Measurements from ENCODE around the gene CSMD2. TPM values are rescaled to one million over a fixed set of nuclear protein-coding genes. Genes with fewer than 3 reads are reported as not detected.

The CSMD2 gene
- 2.6 and 3.5 TPM in 2 replicates for total RNA-seq (ENCODE audit: low replicate concordance)

DNA sequence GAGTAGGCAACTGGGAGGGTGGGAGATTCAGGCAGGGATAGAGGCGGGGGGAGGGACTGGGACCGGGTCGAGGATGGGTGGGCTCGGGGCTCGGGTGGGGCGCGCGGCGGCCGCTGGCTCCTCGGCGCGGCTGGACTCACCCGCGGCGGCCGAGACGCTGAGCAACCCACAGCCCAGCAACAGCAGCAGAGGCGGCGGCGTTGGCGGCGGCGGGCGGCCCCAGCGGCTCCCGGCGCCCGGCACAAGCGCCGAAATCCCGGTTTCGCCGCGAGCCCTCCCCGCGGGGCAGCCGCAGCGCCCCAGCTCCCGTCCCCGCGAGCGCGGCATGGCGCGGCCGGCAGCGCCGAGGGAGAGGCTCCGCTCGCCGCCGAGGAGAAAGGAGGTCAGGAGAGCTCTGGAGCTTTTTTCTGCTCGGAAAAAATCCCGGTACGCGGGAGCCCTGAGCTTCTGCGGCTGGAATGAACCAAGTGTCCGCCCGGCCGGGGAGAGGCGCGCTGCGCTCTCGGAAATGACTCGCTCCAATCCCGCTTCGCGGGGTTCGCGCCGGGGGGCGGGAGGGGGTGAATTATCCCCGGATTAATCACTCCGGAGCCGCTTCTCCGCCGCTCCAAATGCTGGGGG lies at the start of gene CSMD2:
Gene CSMD2, minus strand, starts transcription at position 460 of the 621 bp plus-strand sequence. Its CDS starts 133 bp downstream, at position 327.
- H3K4me1 ChIP-seq, result peaks cover 23% of the 10 kb centered on the region
- H3K4me3 ChIP-seq, result peak within 1 kb of the TSS; percentile 84
- H3K27ac Mint-ChIP-seq, result no peak within 1 kb of the TSS
- peaks cover 34% of the 10 kb centered on the region for H3K27me3 Mint-ChIP-seq (ENCODE audit: insufficient read depth, low read depth)
- no peaks in the 10 kb centered on the region for H3K36me3 ChIP-seq
- no peaks in the 10 kb centered on the region for H3K9me3 Mint-ChIP-seq
- H4K20me1 ChIP-seq (ENCODE audit: low read depth), result peaks cover 5% of the 10 kb centered on the region
- H3K27me3 ChIP-seq, result peaks cover 81% of the 10 kb centered on the region
- peaks cover 43% of the 10 kb centered on the region for H3F3A ChIP-seq (ENCODE audit: low read depth)
- H3K4me2 ChIP-seq, result peak within 1 kb of the TSS; percentile 100
- H3K36me3 Mint-ChIP-seq, result no peaks in the 10 kb centered on the region
- TF ChIP-seq EZH2phosphoT487 (IDR thresholded peaks at IDR 0.05) (no peak), EZH2 (IDR thresholded peaks at IDR 0.05) (no peak), CTCF (IDR thresholded peaks at IDR 0.05) (no peak)
- H3K4me3 Mint-ChIP-seq, result peak within 1 kb of the TSS; percentile 89
- no peak within 1 kb of the TSS for H3K27ac ChIP-seq
- peaks cover 29% of the 10 kb centered on the region for H3K4me1 Mint-ChIP-seq
- H3K79me2 ChIP-seq (ENCODE audit: low read depth), result peaks cover 11% of the 10 kb centered on the region
- no peaks in the 10 kb centered on the region for H3K9me3 ChIP-seq (ENCODE audit: low read depth)
- no peak within 1 kb of the TSS for H3K9ac ChIP-seq
- H2AFZ ChIP-seq (replicated peaks), result peak within 1 kb of the TSS; percentile 91
- peak; percentile 88 for DNase-seq (ENCODE audit: low spot score)

DNA sequence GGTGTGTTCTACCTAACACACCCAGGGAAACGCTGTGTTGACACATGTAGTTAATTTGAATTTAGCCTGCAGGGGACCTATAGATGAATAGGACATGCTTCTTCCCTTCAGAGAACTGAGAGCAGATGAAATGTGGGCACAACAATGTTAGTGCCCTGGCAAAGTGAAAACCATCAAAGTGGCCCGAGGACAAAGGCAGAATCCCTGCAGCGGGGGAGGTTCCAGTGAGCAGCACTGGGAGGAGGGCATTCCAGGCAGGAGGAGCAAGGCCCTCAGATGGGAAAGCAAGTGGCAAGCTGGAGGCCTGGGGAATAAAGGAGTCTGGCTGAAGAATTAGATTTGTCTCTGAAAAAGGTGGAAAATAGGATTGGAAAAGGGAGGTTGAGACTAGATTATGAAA lies 48.9 kb upstream of the CSMD2 start:
- Histone ChIP-seq H3K27ac (no peak overlapping the region), H3K4me2 (no peak overlapping the region), H4K20me1 (ENCODE audit: low read depth) (no peaks in the 10 kb centered on the region), H3K36me3 (no peaks in the 10 kb centered on the region), H3K27me3 (no peaks in the 10 kb centered on the region), H3F3A (ENCODE audit: low read depth) (peaks cover 4% of the 10 kb centered on the region), H3K9ac (no peak overlapping the region), H3K79me2 (ENCODE audit: low read depth) (no peaks in the 10 kb centered on the region), H3K4me3 (no peak overlapping the region), H3K4me1 (peaks cover 6% of the 10 kb centered on the region), H2AFZ (replicated peaks) (peak overlapping the region; percentile 79), H3K9me3 (ENCODE audit: low read depth) (no peaks in the 10 kb centered on the region)
- no peak for TF ChIP-seq EZH2phosphoT487 (IDR thresholded peaks at IDR 0.05)
- no peak for TF ChIP-seq EZH2 (IDR thresholded peaks at IDR 0.05)
- no peak for TF ChIP-seq CTCF (IDR thresholded peaks at IDR 0.05)
- Mint-ChIP-seq H3K27ac (no peak overlapping the region), H3K4me1 (no peaks in the 10 kb centered on the region), H3K36me3 (no peaks in the 10 kb centered on the region), H3K9me3 (no peaks in the 10 kb centered on the region), H3K27me3 (ENCODE audit: insufficient read depth, low read depth) (peaks cover 2% of the 10 kb centered on the region), H3K4me3 (no peak overlapping the region)
- peak; percentile 9 for DNase-seq (ENCODE audit: low spot score)

DNA sequence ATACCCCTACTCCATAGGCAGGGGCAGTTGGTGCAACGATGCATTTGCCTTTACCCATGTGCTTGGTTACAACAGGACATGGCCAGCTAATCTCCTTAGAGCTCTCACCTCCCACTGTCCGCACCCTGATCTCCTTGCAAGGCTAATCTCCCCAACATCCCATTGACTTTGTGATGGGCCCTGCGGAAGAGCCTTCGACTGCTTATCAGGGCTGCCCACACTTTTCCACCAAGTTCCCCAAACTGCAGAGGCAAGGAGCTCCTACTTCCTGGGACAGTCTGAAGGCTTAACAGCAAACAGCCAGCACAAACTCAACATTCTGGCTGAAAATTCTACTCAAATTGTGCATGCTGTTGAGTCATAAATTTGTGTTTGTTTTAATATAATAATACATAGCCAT lies 47.6 kb upstream of the CSMD2 start:
- no peaks in the 10 kb centered on the region for H3K36me3 ChIP-seq
- no peak overlapping the region for H3K4me2 ChIP-seq
- peaks cover 6% of the 10 kb centered on the region for H3K4me1 ChIP-seq
- H3F3A ChIP-seq (ENCODE audit: low read depth), result peaks cover 4% of the 10 kb centered on the region
- no peak overlapping the region for H3K9ac ChIP-seq
- no peaks in the 10 kb centered on the region for H3K36me3 Mint-ChIP-seq
- H3K9me3 Mint-ChIP-seq, result no peaks in the 10 kb centered on the region
- H3K9me3 ChIP-seq (ENCODE audit: low read depth), result no peaks in the 10 kb centered on the region
- peaks cover 2% of the 10 kb centered on the region for H3K27me3 Mint-ChIP-seq (ENCODE audit: insufficient read depth, low read depth)
- H3K27me3 ChIP-seq, result no peaks in the 10 kb centered on the region
- no peak for DNase-seq (ENCODE audit: low spot score)
- TF ChIP-seq CTCF (IDR thresholded peaks at IDR 0.05), result no peak
- TF ChIP-seq EZH2 (IDR thresholded peaks at IDR 0.05), result no peak
- no peak for TF ChIP-seq EZH2phosphoT487 (IDR thresholded peaks at IDR 0.05)
- no peak overlapping the region for H3K4me3 ChIP-seq
- H3K27ac ChIP-seq, result no peak overlapping the region
- H3K27ac Mint-ChIP-seq, result no peak overlapping the region
- no peaks in the 10 kb centered on the region for H3K4me1 Mint-ChIP-seq
- H4K20me1 ChIP-seq (ENCODE audit: low read depth), result no peaks in the 10 kb centered on the region
- H3K4me3 Mint-ChIP-seq, result no peak overlapping the region
- no peak overlapping the region for H2AFZ ChIP-seq (replicated peaks)
- H3K79me2 ChIP-seq (ENCODE audit: low read depth), result no peaks in the 10 kb centered on the region

Data from neural progenitor cell (in vitro differentiated cells).